NCI-H2227 (cell line): Measurements from ENCODE around the gene CACNA1H.
"Not testable (repeated sequence)": the region's sequence is repeated elsewhere in the genome, so short reads cannot be mapped to it uniquely, and the experiment has no call there.

Source experiments
- DNase-seq: peaks from one replicate; lab custom pipeline; 2025; ENCODE audit not compliant: unreplicated experiment; lab: John Stamatoyannopoulos, UW

The CACNA1H gene

GRCh38 chr16:1185460-1186207 is 32.7 kb downstream of the CACNA1H start:
- not testable (repeated sequence) for DNase-seq

GRCh38 chr16:1188432-1189189 is 35.7 kb downstream of the CACNA1H start:
- no peak for DNase-seq

GRCh38 chr16:1189455-1189854 is 36.5 kb downstream of the CACNA1H start:
- no peak for DNase-seq

- not testable (repeated sequence) for DNase-seq
Observed at GRCh38 chr16:1190789-1191188, 37.9 kb downstream of the CACNA1H start.

GRCh38 chr16:1192384-1193073 is 39.6 kb downstream of the CACNA1H start:
- no peak for DNase-seq

- DNase-seq = peak; percentile 93
Observed at GRCh38 chr16:1193143-1193824, 40.4 kb downstream of the CACNA1H start.

GRCh38 chr16:1193825-1194581 is 41.1 kb downstream of the CACNA1H start:
- DNase-seq = peak; percentile 41

GRCh38 chr16:1194665-1195392 is 41.9 kb downstream of the CACNA1H start:
- peak; percentile 45 for DNase-seq

GRCh38 chr16:1195393-1195666 is 42.4 kb downstream of the CACNA1H start:
- DNase-seq = no peak

- DNase-seq = no peak
Observed at GRCh38 chr16:1196494-1196893, 43.6 kb downstream of the CACNA1H start.

- no peak for DNase-seq
Observed at GRCh38 chr16:1197237-1197866, 44.4 kb downstream of the CACNA1H start.

- no peak for DNase-seq
Observed at GRCh38 chr16:1198194-1198593, 45.3 kb downstream of the CACNA1H start.

GRCh38 chr16:1198671-1199346 is 45.9 kb downstream of the CACNA1H start:
- DNase-seq = peak; percentile 55

GRCh38 chr16:1199347-1200013 is 46.6 kb downstream of the CACNA1H start:
- no peak for DNase-seq

- no peak for DNase-seq
Observed at GRCh38 chr16:1200014-1200627, 47.2 kb downstream of the CACNA1H start.

- no peak for DNase-seq
Observed at GRCh38 chr16:1201444-1201843, 48.5 kb downstream of the CACNA1H start.

GRCh38 chr16:1202274-1202673 is 49.4 kb downstream of the CACNA1H start:
- DNase-seq = no peak

- DNase-seq = no peak
Observed at GRCh38 chr16:1204933-1205332, 52.0 kb downstream of the CACNA1H start.
